Adrenal gland (tissue), 12 donors: ENCODE measurements around the gene TNRC18. TPM values are rescaled to one million over a fixed set of nuclear protein-coding genes. Genes with fewer than 3 reads are reported as not detected.

Experiments
- DNase-seq, 7 donors: peaks; one replicate each; pipeline ENCODE4 v3.0.0-alpha.2; 2019 to 2020
- H3K27ac ChIP-seq, 5 donors: fragments of 200-600 bp; sonication (generic) in 4 of 5; 1 replicate in 3 of 5; 2 replicates in 2 of 5; pipeline versions ENCODE4 v1.5.1 to v1.8.0; 2016 to 2020; ENCODE audit warnings: mild to moderate bottlenecking in 1 of 5
- H3K27me3 ChIP-seq: fragments of 200-600 bp; 2 replicates; pipeline ENCODE4 v1.8.0; 2021
- H3K36me3 ChIP-seq, 2 donors: fragments of 200-600 bp; replicated peaks in 1 of 2; 1 replicate in 1 of 2; 2 replicates in 1 of 2; pipeline versions ENCODE4 v1.5.1 to v1.8.0; 2018 to 2022
- H3K4me1 ChIP-seq, 2 donors: fragments of 200-600 bp; replicated peaks in 1 of 2; 1 replicate in 1 of 2; 2 replicates in 1 of 2; pipeline versions ENCODE4 v1.5.1 to v1.8.0; 2018 to 2021
- H3K4me3 ChIP-seq, 4 donors: fragments of 200-600 bp; sonication (generic) in 3 of 4; one replicate each; pipeline ENCODE4 v1.5.1; 2016 to 2018
- H3K9me3 ChIP-seq, 3 donors: fragments of 200-600 bp; sonication (generic) in 1 of 3; replicated peaks in 1 of 3; 1 replicate in 2 of 3; 2 replicates in 1 of 3; pipeline versions ENCODE4 v1.5.1 to v1.8.0; 2016 to 2021
- POLR2A ChIP-seq, 2 donors: fragments of 450-650 bp; IDR thresholded peaks; one replicate each; pipeline ENCODE4 v1.6.1; 2017; ENCODE audit warnings: antibody characterized with exemption in 2 of 2, mild to moderate bottlenecking in 2 of 2, moderate library complexity in 1 of 2
- WGBS, 4 donors: extraction: QIAGEN DNeasy Blood & Tissue Kit in 2 of 4; methylation state at CpG; one replicate each; pipeline versions ENCODE4 v1.1.5 to v1.1.7; 2013 to 2017; 5-methylcytosine and 5-hydroxymethylcytosine counted together
- intact Hi-C, 2 donors: fragments of 100-400 bp; cut with DNase I; formaldehyde crosslinking; loops; one replicate each; pipeline versions ENCODE4 v1.14.1 to v1.15.0; 2022 to 2023
- polyA plus RNA-seq, 3 donors: library from polyadenylated mRNA; stranded (reverse); fragments of 200-250 nt in 2 of 3; fragments of 350-450 nt in 1 of 3; fragmentation: Illumina TruSeq in 1 of 3; extraction: RNeasy Lipid Tissue Mini Kit (QIAGEN cat#74804) in 1 of 3; gene quantifications; one replicate each; pipeline ENCODE4 v1.2.3, GENCODE V29; 2013 to 2014
- total RNA-seq, 9 donors: library from RNA; depleted of rRNA in 4 of 9; stranded (reverse); fragments of >200 nt in 4 of 9; fragments of 120-200 nt in 1 of 9; fragmentation: NEBNext Ultra II Directional in 1 of 9; extraction: Animal tissue kit (Norgen Biotek cat#: 25700) in 1 of 9; gene quantifications; one replicate each; pipeline versions ENCODE4 v1.1.0 to v1.2.4, GENCODE V29; 2013 to 2023
- TF ChIP-seq, protein P1 (sequence below), 6 experiments: fragments of 450-650 bp in 4 of 6; fragments of 200-600 bp in 2 of 6; sonication (generic) in 1 of 6; IDR thresholded peaks; 1 replicate in 5 of 6; 2 replicates in 1 of 6; pipeline versions ENCODE4 v1.5.1 to v1.8.0; 2016 to 2021; ENCODE audit warnings: antibody characterized with exemption in 6 of 6, mild to moderate bottlenecking in 2 of 6, moderate library complexity in 1 of 6
- donor health status: healthy with polysubstance abuse.
- donor health status: Bipolar disorder and iron deficiency.
- donor health status: DM: yes; HTN: yes; CAD: no.
- donor health status: DM: no; HTN: no; CAD: no.
- donor health status: DM: no; HTN: no; CAD: no.
- donor health status: DM: yes; HTN: yes; CAD: no.

TNRC18 gene
- total and polyA plus RNA-seq, 12 donors = 8.9 to 120 (median 55.4) TPM

DNA sequence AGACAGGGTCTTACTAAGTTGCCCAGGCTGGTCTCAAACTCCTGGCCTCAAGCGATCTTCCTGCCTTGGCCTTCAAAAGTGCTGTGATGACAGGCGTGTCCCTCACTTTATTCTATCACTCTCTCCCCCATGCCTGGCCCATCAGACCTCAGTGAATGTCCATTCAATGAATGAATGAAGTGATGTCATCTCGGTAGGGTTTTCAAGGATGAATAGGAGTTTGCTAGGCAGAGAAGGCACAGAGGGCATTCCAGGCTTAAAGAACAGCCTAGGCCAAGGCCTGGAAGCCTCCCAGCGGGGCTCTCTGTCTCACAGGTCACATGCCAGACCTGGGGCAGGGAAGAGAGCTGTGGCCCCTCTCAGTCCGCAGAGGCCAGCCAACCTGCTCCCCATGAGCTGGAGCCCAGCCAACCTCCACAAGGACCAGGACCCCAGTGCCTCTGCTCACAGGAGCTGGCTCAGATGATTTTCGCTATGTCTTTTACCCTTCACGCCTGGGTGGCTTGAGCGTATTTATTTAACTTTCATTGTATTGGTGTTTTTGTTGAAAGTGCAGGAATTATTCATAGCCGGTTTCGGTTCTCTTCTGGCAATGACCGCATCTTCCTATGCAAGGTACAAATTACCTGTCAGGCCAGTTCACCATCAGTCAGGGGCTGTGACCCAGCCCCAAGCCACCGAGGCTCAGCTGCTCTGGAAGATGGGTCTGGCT, 11.8 kb upstream of the TNRC18 start:
- no peak for DNase-seq
- H3K4me1 ChIP-seq = no peaks in the 10 kb centered on the region
- no peaks in the 10 kb centered on the region for H3K9me3 ChIP-seq
- intact Hi-C loops = no loop called here
- 93 to 97% (median 95%) methylated on average over 10 to 12 of the region's 12 CpGs for WGBS, 4 donors
- H3K4me3 ChIP-seq = no peak overlapping the region
- no peaks in the 10 kb centered on the region for H3K27me3 ChIP-seq
- H3K36me3 ChIP-seq = no peaks in the 10 kb centered on the region
- no peak overlapping the region for H3K27ac ChIP-seq
- TF ChIP-seq, protein P1, sequence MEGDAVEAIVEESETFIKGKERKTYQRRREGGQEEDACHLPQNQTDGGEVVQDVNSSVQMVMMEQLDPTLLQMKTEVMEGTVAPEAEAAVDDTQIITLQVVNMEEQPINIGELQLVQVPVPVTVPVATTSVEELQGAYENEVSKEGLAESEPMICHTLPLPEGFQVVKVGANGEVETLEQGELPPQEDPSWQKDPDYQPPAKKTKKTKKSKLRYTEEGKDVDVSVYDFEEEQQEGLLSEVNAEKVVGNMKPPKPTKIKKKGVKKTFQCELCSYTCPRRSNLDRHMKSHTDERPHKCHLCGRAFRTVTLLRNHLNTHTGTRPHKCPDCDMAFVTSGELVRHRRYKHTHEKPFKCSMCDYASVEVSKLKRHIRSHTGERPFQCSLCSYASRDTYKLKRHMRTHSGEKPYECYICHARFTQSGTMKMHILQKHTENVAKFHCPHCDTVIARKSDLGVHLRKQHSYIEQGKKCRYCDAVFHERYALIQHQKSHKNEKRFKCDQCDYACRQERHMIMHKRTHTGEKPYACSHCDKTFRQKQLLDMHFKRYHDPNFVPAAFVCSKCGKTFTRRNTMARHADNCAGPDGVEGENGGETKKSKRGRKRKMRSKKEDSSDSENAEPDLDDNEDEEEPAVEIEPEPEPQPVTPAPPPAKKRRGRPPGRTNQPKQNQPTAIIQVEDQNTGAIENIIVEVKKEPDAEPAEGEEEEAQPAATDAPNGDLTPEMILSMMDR (IDR thresholded peaks at IDR 0.05) = no peak
- no peak for TF ChIP-seq POLR2A (IDR thresholded peaks at IDR 0.05)

DNA sequence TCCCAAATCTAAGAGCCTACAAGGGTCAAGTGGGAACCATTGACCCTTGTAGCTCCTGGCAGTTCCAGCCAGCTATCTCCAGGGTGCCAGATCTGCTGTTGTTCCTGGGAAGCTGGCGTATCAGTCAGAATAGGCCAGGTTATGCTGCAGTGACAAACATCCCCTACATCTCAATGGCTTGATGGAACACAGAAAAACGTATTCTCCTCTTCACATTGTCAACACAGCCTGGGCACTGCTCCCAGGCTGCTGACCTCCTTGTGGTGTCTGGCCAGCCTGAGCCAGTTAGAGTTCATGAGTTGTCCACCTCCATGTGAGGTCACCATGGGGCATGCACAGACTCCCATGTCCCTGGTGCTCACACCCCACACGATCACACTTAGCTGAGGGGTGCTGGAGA, 9.5 kb upstream of the TNRC18 start:
- intact Hi-C loops = no loop called here
- no peaks in the 10 kb centered on the region for H3K36me3 ChIP-seq
- no peaks in the 10 kb centered on the region for H3K9me3 ChIP-seq
- TF ChIP-seq, protein P1 (IDR thresholded peaks at IDR 0.05) = no peak
- no peak for TF ChIP-seq POLR2A (IDR thresholded peaks at IDR 0.05)
- no peak for DNase-seq
- H3K27me3 ChIP-seq = no peaks in the 10 kb centered on the region
- no peak overlapping the region for H3K27ac ChIP-seq
- H3K4me3 ChIP-seq = no peak overlapping the region
- peaks cover 20% of the 10 kb centered on the region in 2 donors for H3K4me1 ChIP-seq
- WGBS, 4 donors = 79 to 95% (median 88%) methylated on average over 3 of the region's 3 CpGs

DNA sequence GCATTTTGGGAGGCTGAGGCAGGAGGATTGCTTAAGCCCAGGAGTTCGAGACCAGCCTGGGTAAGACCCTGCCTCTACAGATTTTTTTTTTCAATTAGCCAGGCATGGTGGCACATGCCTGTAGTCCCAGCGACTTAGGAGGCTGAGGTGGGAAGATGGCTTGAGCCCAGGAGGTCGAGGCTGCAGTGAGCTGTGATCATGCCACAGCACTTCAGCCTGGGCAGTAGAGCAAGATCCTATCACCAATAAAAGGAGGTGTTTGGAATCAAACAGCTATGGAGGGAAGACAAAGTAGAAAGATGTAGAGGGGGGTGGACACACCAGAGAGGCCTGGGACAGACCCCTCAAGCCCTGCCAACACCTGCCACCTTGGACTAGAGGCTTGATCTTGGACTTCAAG, 9.1 kb upstream of the TNRC18 start:
- H3K4me1 ChIP-seq = peaks cover 22 to 25% of the 10 kb centered on the region in 2 donors
- TF ChIP-seq, protein P1 (IDR thresholded peaks at IDR 0.05) = no peak
- TF ChIP-seq POLR2A (IDR thresholded peaks at IDR 0.05) = no peak
- H3K36me3 ChIP-seq = no peaks in the 10 kb centered on the region
- H3K27ac ChIP-seq = no peak overlapping the region
- intact Hi-C loops = no loop called here
- no peak for DNase-seq
- no peak overlapping the region for H3K4me3 ChIP-seq
- no peaks in the 10 kb centered on the region for H3K27me3 ChIP-seq
- 88 to 100% (median 96%) methylated on average over 3 of the region's 3 CpGs for WGBS, 4 donors
- H3K9me3 ChIP-seq = no peaks in the 10 kb centered on the region

DNA sequence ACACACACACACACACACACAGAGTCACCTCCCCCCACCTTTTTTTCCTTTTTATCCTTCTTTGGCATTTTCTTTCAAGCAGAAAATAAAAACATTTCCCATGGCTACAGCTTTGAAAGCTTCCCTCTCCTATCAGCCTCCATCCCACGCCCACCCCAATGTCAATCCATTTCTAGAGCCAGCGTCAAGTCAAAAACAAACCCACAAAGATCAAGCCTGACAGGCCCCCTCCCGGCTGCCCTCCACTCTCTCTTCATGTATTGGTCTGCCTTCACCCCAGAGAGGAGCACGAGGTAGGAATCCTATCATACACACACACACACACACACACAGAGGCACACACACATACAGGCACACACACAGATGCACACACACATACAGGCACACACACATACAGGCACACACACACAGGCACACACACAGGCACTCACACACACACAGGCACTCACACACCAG, 8.0 kb upstream of the TNRC18 start:
- H3K36me3 ChIP-seq = no peaks in the 10 kb centered on the region
- WGBS, 4 donors = 80 to 88% (median 82%) methylated on average over 4 of the region's 4 CpGs
- DNase-seq = no peak
- H3K4me3 ChIP-seq = no peak overlapping the region
- H3K9me3 ChIP-seq = no peaks in the 10 kb centered on the region
- H3K4me1 ChIP-seq = peaks cover 22 to 29% of the 10 kb centered on the region in 2 donors
- H3K27ac ChIP-seq = no peak overlapping the region
- intact Hi-C loops = no loop called here
- no peaks in the 10 kb centered on the region for H3K27me3 ChIP-seq
- TF ChIP-seq, protein P1 (IDR thresholded peaks at IDR 0.05) = no peak
- TF ChIP-seq POLR2A (IDR thresholded peaks at IDR 0.05) = no peak
